Ammon's horn (tissue), 1 donor: Measurements from ENCODE around the gene ZCCHC10.
"Not testable (repeated sequence)": the region's sequence is repeated elsewhere in the genome, so short reads cannot be mapped to it uniquely, and the experiment has no call there.

Source experiments
- DNase-seq: peaks from one replicate; pipeline ENCODE4 v3.0.0-alpha.2; 2016; ENCODE audit warnings: low spot score

ZCCHC10 gene

DNA sequence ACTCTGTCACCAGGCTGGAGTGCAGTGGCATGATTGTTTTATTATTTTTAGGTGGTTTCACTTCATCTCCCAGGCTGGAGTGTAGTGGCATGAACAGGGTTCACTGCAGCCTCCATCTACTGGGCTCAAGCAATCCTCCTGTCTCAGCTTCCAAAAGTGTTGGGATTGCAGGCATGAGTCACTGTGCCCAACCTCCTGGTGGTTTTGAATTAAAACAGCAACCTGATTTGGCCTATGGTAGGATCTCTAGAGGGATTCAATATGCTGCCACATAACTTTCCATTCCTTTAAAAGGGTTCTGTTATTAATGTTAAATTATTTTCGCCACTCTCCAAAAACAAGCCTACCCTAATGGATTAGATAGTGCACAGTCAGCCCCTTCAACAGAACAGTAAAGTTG, 15.6 kb upstream of the ZCCHC10 start:
- no peak for DNase-seq

DNA sequence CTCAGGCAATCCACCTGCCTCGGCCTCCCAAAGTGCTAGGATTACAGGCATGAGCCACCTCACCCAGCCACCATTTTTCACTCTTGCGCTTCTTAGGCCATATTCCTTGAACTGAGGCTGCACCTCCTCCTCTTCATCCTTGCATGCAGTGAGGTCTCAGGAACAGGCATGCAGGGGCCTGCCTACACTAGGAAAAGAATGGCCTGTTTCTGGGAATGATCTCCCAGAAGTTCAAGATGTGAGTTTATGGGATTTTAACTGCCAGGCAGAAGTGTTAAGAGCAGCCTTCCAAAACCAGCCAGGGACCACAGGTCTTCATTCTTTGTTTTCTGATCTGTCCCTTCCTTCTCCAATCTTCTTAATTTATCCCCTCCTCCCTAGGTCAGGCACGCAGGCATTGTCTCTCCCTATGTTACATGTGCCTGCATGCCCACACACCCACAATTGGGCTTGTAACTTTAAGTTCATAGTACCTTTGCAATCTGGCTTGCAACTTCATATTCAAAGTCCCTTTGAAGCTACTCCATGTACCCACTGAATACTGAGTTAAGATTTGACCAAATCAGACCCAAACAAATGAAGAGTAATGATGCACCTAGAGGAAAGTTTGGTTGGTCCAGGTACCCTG, 14.9 kb upstream of the ZCCHC10 start:
- no peak for DNase-seq

DNA sequence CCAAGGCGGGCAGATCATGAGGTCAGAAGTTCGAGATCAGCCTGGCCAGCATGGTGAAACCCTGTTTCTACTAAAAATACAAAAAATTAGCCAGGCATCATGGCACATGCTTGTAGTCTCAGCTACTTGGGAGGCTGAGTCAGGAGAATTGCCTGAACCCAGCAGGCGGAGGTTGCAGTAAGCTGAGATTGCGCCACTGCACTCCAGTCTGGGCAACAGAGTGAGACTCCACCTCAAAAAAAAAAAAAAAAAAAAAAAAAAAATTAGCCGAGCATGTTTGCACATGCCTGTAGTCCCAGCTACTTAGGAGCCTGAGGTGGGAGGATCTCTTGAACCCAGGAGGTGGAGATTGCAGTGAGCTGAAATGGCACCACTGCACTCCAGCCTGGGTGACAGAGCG, 10.3 kb upstream of the ZCCHC10 start:
- DNase-seq, result not testable (repeated sequence)

DNA sequence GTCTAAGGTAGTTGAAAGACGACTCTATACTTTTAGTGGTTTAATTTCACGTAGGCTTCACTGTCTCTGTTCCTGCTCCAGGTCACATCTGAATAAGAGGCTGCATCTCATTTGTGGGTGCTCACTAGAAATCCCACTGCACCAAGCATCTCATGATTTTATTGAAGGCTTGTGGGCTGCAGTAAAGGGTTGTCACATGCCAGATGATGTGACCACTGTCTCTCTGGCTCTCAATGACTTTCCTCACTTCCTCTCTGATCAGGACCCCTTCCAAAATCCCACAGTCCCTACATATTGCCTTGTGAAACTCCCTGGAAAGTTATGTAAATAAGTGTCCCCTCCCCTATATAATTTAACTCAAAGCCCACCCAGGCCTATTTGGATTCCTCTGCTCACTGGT, 8.9 kb upstream of the ZCCHC10 start:
- no peak for DNase-seq

DNA sequence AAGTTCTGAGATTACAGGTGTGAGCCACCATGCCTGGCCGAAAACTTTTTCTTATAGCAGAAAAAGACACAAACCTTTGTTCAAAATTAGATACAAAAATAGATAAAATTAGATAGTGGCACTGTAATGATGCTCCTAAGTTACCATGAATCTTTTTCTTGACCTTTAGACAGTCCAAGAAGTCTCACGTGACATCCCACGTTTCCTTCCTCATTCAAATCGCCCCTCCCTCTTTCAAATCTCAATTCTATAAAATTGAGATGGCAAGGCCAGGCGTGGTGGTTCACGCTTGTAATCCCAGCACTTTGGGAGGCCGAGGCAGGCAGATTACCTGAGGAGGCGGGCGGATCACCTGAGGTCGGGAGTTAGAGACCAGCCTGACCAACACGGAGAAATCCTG, 7.7 kb upstream of the ZCCHC10 start:
- DNase-seq, result no peak

DNA sequence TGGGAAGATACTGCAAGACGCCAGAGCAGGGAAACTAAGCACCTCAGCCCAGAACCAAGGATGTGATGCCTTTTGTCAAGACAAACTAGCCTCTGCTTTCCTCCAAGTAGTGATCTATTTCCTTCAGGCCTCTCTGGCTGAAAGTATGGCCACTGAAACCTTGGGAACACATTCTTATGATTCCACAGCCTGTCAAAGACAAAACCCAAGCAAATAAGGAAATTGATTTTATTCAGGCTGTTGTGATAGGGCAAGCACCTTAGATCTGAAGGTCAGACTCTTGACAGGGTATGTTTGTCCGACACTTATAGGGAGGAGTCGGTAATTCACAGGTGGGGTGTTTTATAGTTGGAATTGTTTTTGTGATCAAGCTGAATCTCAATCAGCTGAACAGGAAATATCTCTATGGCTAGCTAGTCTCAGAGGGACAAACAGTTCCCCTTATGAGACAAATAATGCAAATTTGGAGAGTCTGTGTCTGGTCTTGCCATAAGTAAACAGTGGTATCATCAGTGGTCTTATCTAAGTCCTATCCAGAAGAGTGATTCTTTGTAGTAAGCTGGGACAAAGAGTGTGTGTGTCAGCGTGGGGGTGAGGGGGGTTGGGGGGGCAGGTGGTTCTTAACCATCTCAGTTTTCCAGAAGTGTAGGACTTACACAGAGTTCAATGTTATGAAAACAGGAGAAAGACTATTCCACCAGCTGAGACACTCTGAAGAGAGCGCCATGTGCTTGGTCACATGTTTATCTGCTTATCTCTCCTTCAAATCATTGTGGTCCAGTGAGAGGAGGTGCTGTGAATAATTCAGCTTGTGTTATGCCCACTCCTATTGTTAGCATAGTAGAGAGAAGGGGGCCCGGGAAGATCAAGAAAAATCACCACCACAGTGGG, 6.7 kb upstream of the ZCCHC10 start:
- DNase-seq, result no peak

DNA sequence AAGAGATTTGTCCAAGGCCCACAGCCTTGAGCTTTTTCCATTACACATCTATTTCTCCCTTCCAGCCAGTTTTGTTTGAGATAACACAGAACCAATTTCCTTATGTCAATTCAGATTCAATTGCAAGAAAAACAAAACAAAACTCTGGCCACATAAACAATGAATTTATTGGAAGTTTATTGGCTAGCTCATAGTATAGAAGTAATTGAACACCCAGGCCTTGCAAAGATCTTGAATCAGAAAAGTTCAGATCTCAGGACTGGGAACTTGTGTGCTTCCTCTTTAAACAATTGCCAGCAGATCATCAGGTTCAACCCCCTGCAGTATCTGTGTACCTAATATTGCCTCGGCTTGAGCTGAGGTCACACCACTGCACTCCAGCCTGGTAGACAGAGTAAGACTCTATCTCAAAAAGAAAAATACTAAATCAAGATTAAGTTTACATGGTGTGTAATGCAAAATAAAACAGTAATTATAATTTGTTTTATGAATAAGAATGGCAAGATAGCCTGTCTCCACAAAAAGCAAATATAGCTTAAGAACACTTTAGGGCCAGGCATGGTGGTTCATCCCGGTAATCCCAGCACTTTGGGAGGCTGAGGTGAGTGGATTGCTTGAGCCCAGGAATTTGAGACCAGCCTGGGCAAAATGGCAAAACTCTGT, 4.1 kb upstream of the ZCCHC10 start:
- DNase-seq, result no peak

DNA sequence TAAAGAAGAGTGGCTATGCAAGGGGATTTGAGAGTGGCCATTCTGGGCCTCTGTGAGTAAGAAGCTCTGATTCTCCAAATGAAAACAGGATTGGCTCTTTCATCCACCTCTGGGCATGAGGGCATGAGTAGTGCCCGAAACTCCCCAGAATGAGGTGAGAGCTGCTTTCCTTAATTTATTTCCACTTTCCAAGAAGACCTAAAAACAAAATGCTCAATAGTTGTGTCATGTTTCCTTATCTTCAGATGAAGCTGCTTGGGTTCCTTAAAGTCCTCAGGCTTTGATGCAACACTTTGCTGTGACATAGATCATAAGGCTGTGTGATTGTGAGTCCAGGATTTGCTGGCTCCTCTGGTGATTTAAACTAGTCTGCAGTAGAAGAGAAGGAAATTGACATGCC, 3.1 kb upstream of the ZCCHC10 start:
- no peak for DNase-seq

DNA sequence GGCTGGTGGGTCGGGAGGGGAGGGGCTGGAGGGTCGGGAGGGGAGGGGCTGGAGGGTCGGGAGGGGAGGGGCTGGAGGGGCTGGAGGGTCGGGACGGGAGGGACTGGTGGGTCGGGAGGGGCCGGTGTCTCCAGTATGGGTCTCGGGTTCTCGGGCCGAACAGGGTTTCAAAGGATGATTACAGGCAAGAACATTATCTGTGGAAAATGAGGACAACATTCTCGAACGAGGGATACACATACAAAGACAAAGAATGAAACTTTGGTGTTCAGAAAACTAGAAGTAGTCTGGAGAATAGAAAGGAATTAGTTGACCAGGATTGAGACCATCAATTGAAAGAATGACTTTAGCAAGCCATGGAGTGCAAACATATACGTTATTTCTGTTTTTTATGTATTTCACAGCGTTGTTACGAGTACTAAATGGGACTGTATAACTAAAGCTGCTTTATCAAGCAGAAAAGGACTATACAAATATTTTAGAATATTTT, 360 bp upstream of the ZCCHC10 start:
- no peak for DNase-seq

DNA sequence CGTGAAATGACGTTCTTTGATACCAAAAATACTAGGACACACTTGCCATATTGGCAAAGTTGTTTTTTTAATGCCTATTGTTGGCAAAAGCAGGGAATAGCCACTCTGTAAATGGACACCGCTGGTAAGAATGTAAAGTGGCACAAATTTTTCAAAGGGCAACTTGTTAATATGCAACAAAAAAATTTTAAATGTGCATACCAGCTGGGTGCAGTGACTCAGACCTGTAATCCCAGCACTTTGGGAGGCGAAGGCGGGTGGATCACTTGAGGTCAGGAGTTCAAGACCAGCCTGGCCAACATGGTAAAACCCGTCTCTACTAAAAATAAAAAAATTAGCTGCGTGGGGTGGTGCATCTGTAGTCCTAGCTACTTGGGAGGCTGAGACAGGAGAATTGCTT, 6.9 kb downstream of the ZCCHC10 start:
- DNase-seq, result not testable (repeated sequence)

DNA sequence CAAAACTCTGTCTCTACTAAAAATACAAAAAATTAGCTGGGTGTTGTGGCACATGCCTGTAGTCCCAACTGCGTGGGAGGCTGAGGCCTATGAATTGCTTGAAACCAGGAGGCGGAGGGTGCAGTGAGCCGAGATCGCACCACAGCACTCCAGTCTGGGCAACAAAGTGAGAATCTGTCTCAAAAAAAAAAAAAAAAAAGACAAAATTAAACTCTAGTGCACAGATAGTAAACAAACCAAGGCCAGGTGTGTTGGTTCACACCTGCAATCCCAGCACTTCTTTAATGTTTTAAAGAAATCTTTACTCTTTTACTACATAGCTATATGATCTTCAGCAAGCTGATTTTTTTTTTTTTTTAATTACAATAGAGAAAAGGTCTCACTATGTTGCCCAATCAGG, 8.4 kb downstream of the ZCCHC10 start:
- no peak for DNase-seq

DNA sequence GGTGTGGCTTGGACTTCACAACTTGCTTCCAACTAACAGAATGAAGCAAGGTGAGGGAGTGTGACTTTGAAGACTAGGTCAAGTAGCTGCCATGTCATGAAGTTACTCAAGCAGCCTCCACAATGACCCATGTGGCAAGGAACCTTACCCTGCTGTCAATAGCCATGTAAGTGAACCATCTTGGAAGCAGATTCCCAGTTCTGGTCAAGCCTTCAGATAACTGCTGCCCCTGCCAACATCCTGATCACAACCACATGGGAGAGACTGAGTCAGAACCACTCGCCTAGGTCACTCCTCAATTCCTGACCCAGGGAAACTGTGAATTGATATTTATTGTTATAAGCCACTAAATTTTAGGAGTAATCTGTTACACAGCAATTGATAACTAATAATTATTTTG, 10.9 kb downstream of the ZCCHC10 start:
- no peak for DNase-seq

DNA sequence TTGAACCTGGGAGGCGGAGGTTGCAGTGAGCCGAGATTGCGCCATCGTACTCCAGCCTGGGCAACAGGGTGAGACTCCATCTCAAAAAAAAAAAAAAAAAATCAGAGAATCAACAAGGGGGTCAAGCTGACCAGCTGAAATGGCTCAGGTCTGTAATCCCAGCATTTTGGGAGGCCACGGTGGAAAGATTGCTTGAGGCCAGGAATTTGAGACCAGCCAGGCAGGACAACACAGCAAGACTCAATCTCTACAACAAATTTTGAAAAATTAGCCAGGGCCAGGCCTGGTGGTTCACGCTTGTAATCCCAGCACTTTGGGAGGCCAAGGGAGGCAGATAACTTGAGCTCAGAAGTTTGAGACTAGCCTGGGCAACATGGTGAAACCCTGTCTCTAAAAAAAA, 17.9 kb downstream of the ZCCHC10 start:
- DNase-seq, result not testable (repeated sequence)

DNA sequence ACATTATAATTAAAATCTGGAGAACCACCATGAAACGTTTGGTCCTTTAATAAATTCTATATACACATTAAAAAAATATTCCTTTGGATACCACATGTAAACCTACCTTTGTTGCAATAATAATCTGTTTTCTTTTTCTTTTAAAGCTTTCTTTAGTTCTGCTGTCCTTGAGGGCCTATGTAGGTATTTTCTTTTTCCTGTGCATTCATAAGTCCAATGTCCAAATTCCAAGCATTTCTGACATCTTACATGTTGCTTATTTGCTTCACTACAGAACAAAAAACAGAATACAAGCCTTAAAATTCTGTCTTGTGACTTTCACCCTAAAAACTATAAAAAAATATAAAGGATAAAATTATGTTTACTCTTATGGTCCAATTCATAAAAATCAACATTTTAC, 19.7 kb downstream of the ZCCHC10 start:
- DNase-seq, result no peak

DNA sequence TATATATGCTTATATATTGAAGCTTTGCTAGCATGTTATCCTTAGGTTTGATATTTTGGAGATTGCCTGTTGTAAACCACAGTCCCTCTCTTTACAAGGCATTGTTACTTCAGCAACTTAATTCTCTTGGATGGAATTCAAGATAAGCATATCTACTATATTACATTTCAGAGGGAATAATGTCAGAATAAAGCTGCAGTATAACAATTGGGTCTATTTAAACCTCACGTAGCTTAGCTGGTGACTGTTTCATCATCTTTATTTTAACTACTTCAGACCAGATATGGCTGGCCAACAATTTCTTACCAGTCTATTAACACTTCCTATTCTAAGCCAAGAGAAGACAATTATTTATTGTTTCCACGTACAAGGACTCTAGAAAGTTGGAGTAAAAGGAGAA, 27.1 kb downstream of the ZCCHC10 start:
- DNase-seq, result no peak

DNA sequence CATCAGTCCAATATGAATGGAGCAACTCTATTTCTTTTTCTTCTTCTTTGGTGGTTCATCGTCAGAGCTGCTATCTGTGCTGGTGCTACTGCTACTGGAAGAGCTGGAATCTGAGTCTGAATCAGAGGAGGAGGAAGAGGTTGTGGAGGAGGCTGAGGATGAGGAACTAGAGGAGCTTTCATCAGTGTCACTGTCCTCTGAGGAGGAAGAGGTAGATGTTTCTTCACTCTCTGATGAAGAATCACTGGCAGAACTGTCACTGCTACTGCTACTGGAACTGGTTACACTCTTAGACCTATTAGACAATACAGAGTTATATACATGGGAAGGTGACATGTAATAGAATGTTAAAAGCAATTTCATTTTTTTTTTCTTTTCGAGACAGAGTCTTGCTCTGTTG, 27.8 kb downstream of the ZCCHC10 start:
- no peak for DNase-seq

DNA sequence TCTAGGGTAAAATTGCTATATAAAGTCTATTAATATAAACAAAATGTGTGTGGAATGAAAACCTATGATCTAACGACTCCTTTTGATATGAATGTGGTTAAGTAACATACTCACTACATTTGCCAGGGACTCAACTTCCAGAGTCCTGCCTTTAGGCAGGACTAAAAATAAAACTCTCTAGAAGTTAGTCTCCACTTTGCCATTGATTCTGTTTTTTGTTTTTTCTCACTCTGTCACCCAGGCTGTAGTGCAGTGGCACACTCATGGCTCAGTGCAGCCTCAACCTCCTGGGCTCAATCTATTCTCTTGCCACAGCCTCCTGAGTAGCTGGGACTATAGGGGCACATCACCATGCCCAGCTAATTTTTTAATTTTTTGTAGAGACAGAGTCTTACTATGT, 30.0 kb downstream of the ZCCHC10 start:
- no peak for DNase-seq

DNA sequence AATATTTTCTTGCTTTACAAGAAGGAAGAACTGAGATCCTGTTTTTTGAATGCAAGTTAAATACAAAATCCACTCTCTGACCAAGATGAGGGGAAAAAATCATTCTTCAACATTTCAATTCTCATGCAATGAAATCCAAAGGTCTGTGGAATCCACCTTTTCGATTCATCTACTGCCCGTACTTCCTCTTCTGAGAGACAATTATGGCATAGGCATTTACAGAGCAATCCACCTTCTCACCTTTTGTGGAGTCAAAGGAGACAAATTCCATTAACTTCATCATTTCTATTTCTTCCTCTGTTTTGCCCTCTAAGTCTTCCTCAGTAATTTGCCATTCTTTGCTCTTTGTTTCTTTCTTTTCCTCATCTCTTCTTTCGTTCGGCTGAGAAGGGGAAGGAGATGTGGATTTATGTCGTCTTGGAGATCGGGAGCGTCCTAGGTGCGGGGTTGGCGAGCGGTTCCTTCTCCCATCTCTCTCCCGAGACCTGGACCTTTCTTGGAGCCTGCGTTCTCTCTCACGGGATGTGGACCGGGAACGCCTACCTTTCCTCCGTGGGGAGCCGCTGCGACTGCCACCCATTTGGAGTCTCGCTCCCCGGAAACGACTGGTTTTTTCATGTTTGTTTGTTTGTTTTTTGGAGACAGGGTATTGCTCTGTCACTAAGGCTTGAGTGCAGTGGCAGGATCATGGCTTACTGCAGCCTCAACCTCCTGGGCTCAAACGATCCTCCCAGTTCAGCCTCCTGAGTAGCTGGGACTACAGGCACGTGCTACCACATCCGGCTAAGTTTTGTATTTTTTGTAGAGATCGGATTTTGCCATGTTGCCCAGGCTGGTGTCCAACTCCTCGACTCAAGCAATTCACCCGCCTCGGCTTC, 38.6 kb downstream of the ZCCHC10 start:
- no peak for DNase-seq

DNA sequence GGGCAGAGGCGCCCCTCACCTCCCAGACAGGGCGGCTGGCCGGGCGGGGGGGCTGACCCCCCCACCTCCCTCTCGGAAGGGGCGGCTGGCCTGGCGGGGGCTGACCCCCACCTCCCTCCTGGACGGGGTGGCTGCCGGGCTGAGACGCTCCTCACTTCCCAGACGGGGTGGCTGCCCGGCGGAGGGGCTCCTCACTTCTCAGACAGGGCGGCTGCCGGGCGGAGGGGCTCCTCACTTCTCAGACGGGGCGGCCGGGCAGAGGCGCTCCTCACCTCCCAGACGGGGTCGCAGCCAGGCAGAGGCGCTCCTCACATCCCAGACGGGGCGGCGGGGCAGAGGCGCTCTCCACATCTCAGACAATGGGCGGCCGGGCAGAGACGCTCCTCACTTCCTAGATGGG, 43.4 kb downstream of the ZCCHC10 start:
- not testable (repeated sequence) for DNase-seq

DNA sequence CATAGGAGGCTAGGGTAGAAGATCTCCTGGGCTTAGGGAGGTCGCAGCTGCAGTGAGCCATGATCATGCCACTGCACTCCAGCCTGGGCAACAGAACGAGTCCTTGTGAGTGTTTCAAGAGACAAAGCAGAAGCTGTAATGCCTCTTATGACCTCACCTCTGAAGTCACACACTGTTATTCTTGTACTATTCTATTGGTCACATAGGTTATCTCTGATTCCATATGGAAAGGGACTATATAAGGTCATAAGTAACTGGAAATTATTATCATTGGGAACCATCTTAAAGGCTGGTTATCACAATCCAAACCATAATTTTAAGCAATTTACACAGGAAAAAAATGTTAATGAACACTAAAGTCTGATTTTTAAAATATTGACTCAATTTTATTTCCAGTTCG, 45.1 kb downstream of the ZCCHC10 start:
- DNase-seq, result no peak

DNA sequence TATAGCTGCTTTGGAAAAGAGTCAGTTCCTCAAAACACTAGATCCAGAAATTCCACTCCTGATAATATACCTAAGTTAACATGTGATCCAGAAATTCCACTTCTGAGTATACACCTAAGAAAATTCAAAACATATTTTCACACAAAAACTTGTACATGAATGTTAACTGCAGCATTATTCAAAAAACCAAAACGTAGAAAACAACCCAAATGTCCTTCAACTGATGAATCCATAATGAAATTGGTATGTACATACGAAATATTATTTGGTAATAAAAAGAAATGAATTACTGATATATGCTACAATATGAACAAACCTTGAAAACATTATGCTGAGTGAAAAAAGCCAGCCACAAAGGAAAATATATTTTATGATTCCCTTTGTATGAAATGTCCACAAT, 46.4 kb downstream of the ZCCHC10 start:
- DNase-seq, result no peak

DNA sequence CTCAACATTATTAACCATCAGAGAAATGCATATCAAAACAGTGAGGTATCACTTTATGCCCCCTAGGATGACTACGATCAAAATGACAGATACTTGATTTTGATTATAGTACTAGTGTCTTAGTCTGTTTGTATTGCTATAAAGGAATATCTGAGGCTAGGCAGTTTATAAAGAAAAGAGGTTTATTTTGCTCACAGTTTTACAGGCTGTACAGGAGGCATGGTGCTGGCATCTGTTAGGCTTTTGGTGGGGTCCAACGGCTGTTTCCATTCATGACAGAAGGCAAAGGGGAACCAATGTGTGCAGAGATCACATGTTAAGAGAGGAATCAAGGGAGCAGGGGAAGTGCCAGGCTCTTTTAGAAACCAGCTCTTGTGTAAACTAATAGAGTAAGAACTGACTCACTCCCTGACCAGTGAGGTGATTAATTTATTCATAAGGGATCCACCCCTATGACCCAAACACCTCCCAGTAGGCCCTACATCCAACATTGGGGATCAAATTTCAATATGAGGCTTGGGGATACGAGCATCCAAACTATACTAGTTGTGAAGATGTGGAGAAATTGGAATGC, 46.9 kb downstream of the ZCCHC10 start:
- DNase-seq, result no peak
